Activated naive CD4-positive, alpha-beta T cell (primary cell): ENCODE data around the gene PDGFB.

Experiments
- DNase-seq, 4 experiments: peaks; one replicate each; lab custom pipeline; 2025; lab: John Stamatoyannopoulos, UW

Gene PDGFB

GRCh38 chr22:39176143-39176713 lies 68.6 kb downstream of the PDGFB start:
- no peak for DNase-seq

GRCh38 chr22:39175353-39176142 lies 69.2 kb downstream of the PDGFB start:
- DNase-seq: no peak

- peak in 3 of 4 experiments; percentile 18 to 73 (median 66) for DNase-seq
Observed at GRCh38 chr22:39174498-39175352, 70.1 kb downstream of the PDGFB start.

- DNase-seq: no peak
Observed at GRCh38 chr22:39173787-39174497, 70.8 kb downstream of the PDGFB start.
